HG03571 (cell line): ENCODE measurements around the gene NSD2.
A peak's percentile ranks its signal among the peaks of the same experiment; 100 is the strongest.
"Not testable (repeated sequence)": the region's sequence is repeated elsewhere in the genome, so short reads cannot be mapped to it uniquely, and the experiment has no call there.

ENCODE experiments used
- ATAC-seq: cut with Tn5 transposase; IDR thresholded peaks from one replicate; pipeline ENCODE4 v1.9.1; 2021; ENCODE audit not compliant: unreplicated experiment

NSD2 gene

DNA sequence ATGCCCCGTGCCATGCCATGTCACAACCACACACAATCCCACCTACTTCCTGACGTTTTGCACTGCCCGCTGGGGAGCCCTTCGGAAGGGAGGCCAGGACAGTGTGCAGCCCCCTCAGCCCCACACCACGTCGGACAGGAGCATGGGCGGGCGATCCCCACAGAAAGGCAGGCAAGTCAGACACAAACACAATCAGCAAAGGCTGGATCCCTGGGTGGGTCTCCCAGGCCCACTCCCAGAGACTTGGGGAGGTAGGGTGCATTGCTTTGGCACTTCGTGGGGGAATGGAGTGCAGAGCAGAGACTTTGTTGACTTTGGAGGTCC lies 29.3 kb upstream of the NSD2 start:
- no peak for ATAC-seq

DNA sequence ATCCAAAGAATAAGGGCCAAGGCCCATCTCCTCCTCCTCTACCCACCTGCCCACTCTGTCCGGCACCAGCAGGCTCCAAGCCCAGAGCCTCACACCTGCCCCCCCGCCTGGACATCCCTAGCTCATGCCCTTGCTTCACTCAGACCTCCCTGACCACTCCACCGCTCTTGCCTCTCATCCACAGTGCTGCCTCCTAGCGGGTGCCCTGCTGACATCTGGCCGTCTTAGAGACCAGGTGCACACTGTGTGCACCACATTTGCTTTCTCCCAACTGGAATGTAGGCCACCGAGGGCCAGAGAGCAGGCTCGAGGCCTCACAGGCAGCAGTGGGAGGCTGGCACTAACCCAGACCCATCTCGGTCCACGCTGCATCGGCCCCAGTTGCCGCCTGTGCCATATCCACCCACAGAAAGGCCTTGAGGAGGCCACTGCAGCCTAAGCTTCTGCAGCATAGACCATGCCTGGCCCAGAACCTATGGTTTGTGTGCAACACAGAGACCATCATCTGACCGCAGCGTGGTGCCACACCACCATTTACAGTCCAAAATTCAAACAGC lies 28.8 kb upstream of the NSD2 start:
- no peak for ATAC-seq

DNA sequence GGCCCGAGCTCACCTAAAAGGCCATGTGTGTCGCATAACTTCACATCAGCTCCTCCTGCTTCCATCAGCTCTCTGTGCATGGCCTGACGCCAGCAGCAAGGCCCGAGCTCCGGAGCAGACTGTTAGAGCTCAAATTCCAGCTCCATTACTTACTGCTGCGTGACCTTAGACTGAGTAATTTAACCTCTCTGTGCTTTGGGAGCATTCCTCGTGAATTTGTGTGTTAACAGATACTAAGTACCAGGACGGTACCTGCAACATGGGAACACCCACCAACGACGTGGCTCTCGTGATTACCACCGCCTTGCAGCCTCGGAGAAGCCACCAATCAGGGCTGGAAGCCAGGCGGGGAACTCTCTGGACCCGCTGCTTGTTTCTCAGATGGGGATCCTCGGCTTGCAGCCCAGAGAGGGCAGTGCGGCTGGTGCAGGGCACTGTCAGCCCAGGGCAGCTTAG lies 28.2 kb upstream of the NSD2 start:
- ATAC-seq, result no peak

DNA sequence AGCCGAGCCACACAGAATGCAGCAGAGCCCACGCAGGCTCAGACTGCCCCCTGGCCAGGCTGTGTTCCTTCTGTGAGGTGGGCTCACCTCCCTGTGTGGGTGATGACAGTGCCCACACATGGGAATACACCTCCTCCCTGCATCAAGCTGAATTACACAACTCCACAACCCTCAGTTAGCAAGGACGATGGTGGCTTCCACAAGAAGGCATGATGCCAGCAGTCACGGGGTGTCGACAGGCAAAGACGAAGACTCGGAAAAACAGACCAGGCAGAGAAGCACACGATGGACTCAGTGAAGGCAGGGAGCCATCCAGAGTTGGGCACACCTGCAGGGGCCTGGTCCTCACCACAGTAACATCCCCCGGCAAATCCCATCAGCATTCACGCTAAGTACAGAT lies 27.3 kb upstream of the NSD2 start:
- no peak for ATAC-seq

DNA sequence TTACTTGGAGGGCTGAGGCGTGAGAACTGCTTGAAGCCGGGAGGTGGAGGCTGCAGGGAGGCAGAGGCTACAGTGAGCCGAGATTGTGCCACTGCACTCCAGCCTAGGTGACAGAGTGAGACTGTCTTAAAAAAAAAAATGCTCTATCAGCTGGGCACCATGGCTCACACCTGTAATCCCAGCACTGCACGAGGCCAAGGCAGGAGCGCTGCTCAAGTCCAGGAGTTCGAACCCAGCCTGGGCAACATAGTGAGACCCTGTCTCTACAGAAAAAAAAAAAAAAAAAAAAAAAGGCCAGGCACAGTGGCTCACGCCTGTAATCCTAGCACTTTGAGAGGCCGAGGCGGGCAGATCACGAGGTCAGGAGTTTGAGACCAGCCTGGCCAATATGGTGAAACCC lies 26.6 kb upstream of the NSD2 start:
- ATAC-seq, result not testable (repeated sequence)

DNA sequence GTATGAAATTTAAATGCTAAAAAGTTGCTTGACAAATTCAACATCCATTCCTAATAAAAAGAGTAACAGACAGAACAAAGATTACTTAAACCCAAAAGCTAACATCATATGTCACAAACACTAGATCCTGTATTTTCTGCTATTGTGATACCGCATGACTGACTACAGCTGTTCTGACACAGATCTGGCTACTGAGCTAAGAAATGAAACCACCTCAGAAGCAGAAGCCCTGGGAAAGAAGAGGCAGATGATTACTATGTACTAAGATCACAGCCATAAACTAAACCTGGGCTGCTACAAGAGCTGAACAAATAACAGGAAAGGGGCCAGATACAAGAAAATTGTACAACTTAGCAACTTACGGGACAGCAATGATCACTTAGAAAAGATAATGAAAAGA lies 24.6 kb upstream of the NSD2 start:
- no peak for ATAC-seq

DNA sequence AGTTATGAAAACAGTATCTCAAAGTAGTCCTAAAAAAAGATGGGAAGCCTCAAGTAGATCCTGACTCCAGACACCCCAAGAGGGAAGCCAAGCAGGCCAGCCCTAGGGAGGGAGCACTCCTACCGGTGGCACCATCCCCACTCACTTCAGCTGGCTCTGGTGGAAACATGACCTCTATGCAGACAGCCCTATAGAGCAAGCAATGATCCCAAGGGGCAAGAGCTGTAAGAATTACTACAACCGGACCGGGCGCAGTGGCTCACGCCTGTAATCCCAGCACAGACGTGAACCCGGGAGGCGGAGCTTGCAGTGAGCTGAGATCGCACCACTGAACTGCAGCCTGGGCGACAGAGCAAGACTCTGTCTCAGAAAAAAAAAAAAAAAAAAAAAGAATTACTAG lies 20.9 kb upstream of the NSD2 start:
- no peak for ATAC-seq

DNA sequence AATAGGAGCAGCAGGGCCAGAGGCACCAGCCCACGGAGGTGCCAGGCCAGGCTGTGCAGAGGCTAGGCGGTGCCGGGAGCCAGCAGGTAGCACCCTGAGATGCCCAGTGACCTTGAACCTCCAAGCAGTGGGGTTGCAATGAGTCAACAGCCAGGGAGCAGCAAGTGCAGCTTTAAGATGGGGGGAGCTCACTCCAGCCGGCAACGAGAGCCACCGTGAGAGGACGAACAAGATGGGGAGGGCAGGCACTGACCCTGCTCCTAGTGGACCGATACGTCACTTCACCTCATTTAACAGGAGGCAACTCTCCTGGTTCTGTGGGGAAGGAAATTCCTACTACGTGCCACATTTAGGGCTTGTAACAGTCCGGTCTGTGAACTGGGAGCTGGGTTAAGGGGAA lies 20.0 kb upstream of the NSD2 start:
- ATAC-seq, result no peak

DNA sequence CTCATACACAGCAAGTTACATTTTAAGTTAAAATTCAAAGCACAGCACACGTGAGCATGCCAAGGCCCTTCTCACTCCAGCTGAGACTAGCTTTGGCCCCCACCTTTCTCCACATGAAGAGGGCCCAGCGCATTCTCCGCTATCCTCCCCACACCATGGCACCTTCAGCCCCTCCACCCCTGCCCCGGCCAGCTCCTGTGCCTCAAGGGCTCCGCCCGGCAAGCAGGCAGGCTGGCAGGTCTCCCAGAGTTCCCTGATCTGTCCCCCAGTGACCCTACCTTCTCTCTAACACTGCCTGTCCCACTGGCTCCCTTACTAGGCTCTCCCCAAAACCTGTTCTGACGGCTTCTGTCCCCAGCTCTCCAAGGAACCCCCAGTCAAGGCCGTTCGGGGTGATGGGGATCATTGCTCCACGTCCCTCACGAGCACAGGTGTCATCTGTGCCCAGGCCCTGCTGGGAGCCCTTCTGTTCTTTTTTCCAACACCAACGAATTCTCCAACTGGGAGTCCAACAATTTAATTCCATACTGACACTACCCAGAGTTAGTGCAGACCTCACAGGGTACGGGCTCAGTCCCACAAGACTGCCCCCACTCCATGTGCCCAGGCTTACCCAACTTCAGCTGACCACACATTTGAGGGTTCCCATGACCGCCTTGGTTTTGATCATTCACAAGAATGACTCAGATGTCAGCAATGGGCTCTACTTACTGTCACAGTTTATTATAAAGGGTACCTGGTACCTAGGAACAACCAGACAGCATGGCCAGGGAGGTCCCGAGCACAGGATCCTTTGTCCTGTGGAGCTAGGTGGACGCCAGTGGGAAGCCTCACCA lies 19.4 kb upstream of the NSD2 start:
- no peak for ATAC-seq

DNA sequence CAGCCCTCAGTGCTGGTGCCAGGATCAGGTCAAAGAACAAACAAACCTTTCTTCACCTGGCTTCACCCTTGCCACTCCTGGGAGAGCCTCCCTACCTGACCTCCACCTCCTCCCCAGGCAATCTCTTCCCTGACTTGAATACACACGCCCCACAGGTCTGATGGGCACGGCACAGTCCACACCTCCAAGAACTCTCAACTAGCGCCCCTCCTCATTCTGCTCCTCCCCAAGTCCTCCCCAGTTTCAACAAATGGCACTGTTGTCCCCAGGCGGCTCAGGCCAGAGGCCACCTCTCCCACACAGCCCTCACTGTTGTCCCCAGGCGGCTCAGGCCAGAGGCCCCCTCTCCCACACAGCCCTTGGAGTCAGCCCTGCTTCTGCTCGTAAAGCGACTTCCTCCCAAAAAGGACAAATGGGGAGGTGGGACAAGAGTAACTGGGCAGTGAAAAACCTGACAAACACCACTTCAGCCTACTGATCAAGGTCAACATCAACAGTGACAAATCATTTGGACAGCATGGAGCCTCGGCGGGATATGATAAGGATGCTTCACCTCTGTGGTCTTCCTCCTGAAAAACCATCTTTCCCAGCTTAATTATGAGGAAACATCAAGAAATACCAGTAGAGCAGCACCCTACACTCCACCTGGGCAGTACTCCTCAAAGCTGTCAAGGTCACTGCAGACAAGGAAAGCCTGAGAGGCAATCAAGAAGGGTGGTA lies 18.1 kb upstream of the NSD2 start:
- ATAC-seq, result no peak

DNA sequence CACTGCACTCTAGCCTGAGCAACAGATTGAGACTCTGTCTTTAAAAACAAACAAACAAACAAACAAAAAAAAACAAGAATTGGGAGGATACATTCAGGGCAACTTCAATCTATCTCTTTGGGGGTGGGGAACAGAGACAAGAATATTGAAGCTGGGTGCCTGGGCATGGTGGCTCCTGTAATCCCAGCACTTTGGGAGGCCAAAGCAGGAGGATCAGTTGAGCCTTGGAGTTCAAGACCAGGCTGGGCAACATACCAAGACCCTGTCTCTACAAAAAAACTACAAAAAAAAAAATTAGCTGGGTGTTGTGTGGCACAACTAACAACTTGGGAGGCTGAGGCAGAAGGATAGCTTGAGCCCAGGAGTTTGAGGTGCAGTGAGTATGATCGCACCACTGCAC lies 16.4 kb upstream of the NSD2 start:
- no peak for ATAC-seq

DNA sequence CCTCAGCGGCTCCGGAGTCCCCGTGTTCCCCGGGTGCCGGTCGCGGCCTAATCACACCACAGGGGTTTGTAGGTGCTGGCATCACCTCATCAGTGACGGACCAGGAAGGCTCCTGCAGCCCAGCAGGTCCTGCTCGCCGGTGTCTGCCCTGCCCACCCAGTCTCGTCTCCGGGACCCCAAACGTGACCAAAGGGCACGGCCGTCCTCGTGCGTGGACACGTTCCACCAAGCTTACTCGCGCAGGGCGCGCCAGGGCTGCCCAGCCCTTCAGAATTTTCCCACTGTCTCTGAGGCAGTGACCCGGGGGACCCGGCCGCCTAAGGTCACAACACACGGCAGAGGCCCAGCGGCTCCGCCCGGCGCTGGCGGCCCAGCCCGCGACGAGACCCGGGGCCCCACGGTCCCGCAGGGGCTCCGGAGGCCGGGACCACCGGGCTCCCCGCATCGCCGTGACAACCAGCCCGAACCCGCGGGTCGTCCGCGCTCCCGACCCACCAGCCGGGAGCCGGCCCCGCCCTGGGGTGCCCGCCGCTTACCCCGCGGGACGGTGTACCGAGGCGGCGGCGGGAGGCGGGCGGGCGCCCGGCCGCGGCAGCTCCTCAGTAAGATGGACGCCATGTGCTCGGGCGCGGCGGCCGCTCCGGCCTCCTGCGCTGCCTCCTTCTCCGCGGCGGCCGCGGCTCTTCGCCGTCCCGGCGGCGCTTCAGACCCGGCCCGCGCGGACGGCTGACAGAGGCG lies 15.7 kb upstream of the NSD2 start:
- peak; percentile 26 for ATAC-seq

DNA sequence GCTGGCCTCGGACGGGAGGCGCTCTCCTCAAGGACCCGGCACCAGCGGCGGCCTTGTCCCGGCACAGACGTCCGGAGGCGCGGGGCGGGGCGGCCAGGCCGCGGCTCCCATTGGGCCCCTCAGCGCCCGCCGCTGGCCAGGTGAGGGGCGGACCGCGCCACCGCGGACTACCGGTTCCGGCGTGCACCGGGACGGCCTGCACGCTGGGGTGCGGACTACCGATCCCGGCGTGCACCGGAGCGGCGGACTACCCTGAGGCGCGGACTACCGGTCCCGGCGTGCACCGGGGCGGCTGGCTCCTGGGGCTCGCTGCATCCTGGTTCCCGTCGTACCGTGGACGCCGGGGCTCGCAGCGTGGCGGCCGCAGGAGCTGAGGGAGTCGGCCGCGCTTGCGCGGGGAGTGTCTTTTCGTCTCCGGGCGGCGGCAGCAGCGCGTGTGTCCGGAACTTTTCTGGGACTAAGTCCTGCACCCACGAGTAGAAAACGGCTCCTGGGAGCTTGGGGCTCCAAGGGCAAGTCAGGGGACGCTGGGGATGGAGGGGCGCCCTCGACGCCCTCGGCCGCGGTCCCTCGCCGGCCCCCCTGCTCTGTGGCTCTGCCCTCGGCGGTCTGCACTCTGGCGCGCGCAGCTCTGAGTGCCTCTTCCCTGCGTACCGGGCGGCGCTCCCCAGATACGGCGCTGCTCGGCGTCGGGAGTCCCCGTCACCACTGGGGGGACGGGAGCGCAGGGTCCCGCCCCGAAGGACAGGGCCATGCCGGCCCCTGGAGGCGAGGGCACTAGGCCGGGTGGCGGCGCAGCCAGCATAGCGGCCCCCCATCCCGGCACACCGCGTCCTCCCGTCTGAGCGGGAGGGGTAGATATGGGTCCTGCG lies 14.9 kb upstream of the NSD2 start, which contains the start of gene LETM1:
Gene LETM1, minus strand, starts transcription at position 86 of the 872 bp plus-strand sequence. CDS start 206 bp downstream, outside the sequence.
- peak; percentile 86 for ATAC-seq

DNA sequence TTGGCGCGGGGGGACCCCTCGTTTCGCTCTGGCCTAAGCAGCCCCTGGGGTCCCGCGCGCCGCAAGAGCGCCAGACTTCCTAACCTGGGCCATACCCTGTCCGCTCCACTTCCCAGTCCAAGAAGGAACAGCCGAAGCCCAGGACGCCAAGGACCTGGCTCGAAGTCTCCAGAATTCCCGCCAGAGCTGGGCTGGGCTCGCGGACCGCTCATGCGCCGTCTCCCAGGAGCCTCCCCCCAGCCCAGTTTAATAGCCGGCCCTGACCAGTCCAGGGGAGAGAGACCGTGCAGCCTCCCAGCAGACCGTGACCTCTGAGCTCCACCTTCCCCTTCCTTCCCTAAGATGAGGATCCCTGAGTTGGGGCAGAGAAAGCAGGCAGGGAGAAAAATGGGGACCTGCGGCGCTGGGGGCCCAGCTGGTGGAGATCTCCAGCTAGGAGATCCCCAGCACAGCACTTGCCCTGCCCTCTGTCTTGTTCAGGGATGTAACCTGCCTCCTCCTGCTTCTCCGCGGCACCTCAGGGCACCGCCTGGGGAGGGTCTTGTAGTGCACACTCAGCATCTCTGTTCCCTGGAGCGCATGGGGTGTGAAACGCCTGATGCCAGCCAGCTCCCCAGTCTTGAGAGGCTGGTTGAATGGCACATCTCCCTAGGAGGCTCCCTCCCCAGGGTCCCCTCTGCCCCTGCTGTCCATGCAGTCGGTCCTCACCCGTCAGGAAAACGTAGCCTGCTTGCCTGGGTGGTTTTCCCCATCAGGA lies 14.1 kb upstream of the NSD2 start:
- no peak for ATAC-seq

DNA sequence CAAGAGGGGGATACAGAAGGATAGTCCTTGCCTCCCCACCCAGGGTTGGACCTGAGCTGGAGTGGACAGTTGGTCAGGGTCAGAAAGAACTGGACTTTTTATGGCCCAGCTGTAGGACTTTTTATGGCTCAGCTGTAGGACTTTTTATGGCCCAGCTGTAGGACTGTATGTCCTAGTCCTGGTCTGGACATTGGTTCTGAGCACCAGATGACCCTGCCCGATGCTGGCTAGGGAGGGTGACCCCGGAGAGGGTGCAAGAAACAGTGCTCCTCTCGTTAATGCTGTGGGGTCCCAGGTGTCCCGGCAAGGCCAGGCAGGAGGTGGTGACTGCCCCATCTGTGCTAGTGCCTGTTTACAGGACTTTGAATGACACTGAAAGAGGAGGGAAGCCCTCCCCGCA lies 13.3 kb upstream of the NSD2 start:
- no peak for ATAC-seq

DNA sequence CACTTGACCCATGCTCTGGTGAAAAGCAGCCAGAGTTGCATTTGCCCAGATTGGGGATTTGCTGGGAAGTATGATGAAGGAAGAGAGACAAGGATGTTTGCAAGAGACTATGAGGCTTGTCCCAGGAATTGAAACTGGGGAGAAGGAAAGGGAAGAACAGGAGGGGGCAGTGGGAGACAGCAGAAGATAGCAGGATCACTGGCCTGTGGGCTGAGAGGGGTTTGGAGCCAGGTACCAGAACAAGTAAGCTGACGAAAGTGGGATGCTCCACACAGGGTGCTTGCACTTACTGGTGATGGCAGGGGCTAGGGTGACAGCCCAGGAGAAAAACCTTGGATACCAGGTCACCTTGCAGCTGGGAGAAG lies 11.8 kb upstream of the NSD2 start:
- no peak for ATAC-seq

DNA sequence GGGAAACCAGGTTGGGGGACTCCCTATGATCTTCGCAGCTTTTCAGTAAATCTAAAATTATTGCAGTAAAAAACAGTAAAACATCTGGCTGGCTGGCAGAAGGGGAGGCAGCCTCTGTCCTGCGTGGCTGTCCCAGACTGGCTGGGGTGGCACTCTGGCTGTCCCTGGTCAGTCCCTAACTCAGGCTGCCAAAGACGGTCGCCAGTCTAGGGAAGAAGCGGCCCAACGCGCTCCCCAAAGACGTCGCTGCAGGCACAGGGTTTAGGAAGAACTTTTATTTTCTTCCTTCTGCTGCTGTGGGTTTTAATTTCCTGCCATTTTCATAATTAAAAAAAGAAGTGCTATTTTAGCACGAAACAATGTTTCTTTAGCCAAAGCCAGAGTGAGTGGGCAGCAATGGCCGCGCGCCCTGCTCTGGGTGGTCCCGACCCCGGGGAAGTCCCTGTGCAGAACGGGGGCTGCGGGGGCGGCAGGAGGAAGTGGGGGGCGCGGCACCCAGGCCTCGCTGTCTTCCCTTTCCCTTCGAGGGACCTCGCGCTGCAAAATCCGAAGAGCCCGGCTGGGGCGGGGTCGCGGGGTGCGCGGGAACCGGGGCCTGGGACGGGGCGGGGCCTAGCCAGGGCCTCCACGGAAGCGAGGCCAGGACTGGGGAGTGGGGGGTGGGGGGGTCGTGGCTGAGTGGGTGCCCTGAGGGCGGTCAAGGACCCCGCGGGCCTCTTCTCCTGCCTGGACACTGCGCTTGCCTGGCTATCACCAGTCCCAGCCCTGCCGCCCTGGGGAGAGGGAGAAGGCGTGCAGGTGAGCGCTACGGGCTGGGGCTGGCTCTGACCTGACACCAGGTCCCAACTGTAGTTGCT lies 8.9 kb upstream of the NSD2 start:
- no peak for ATAC-seq

DNA sequence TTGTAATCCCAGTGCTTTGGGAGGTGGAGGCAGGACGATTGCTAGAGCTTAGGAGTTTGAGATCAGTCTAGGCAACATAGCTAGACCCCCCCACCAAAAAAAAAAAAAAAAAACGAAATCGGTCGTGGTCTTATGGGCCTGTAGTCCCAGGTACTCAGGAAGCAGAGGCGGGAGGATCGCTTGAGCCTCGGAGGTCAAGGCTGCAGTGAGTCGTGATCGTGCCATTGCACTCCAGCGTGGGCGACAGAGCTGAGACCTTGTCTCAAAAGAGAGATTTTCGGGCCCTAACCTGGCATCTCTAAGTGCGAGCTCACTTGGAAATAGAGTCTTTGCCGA lies 8.3 kb upstream of the NSD2 start:
- ATAC-seq, result no peak
